Left lung (tissue), 10 donors: ENCODE measurements around the gene SETD6. TPM values are rescaled to one million over a fixed set of nuclear protein-coding genes. Genes with fewer than 3 reads are reported as not detected.
"Not testable (repeated sequence)": the region's sequence is repeated elsewhere in the genome, so short reads cannot be mapped to it uniquely, and the experiment has no call there.

ENCODE experiments used
- ATAC-seq: fragments of 200-7000 bp; cut with Tn5 transposase; one replicate; pipeline ENCODE4 v1.9.1; 2020; ENCODE audit warnings: moderate library complexity
- DNase-seq, 4 donors: peaks; one replicate each; pipeline ENCODE4 v3.0.0-alpha.2; 2013 to 2020
- H3K27ac ChIP-seq, 2 donors: fragments of 200-600 bp; sonication (generic) in 1 of 2; one replicate each; pipeline versions ENCODE4 v1.5.0 to v1.8.0; 2020 to 2021
- H3K27me3 ChIP-seq, 2 donors: fragments of 200-600 bp; sonication (generic) in 1 of 2; one replicate each; pipeline versions ENCODE4 v1.5.0 to v1.8.0; 2020 to 2021
- H3K36me3 ChIP-seq, 2 donors: fragments of 200-600 bp; sonication (generic) in 1 of 2; one replicate each; pipeline versions ENCODE4 v1.5.0 to v1.8.0; 2020 to 2021
- H3K4me1 ChIP-seq, 2 donors: fragments of 200-600 bp; one replicate each; pipeline ENCODE4 v1.8.0; 2021
- H3K4me3 ChIP-seq, 2 donors: fragments of 200-600 bp; sonication (generic) in 1 of 2; one replicate each; pipeline versions ENCODE4 v1.5.0 to v1.8.0; 2020 to 2021; ENCODE audit warnings: mild to moderate bottlenecking in 1 of 2
- H3K9me3 ChIP-seq, 2 donors: fragments of 200-600 bp; sonication (generic) in 1 of 2; one replicate each; pipeline versions ENCODE4 v1.5.0 to v1.8.0; 2020 to 2021
- intact Hi-C, 2 donors: fragments of 100-400 bp; cut with DNase I; formaldehyde crosslinking; loops; one replicate each; pipeline versions ENCODE4 v1.11.2 to v1.14.2; 2022
- polyA plus RNA-seq, 6 donors: library from polyadenylated mRNA; unstranded; fragments of 120-200 nt; gene quantifications; one replicate each; pipeline ENCODE4 v1.2.1, GENCODE V29; 2013; ENCODE audit not compliant: insufficient read length in 6 of 6
- total RNA-seq, 2 donors: library from RNA; stranded (reverse); fragmentation: NEBNext Ultra II Directional; extraction: Animal tissue kit (Norgen Biotek cat#: 25700); gene quantifications; one replicate each; pipeline ENCODE4 v1.2.1, GENCODE V29; 2021
- TF ChIP-seq, protein P1 (sequence below), 2 donors: fragments of 200-600 bp; sonication (generic) in 1 of 2; IDR thresholded peaks; one replicate each; pipeline versions ENCODE4 v1.5.0 to v1.8.0; 2021; ENCODE audit warnings: antibody characterized with exemption in 2 of 2
- donor health status: DM: no; HTN: yes; CAD: no.
- donor health status: DM: no; HTN: no; CAD: no.

Gene SETD6
- total and polyA plus RNA-seq, 8 donors: 14.3 to 39.1 (median 32.3) TPM

DNA sequence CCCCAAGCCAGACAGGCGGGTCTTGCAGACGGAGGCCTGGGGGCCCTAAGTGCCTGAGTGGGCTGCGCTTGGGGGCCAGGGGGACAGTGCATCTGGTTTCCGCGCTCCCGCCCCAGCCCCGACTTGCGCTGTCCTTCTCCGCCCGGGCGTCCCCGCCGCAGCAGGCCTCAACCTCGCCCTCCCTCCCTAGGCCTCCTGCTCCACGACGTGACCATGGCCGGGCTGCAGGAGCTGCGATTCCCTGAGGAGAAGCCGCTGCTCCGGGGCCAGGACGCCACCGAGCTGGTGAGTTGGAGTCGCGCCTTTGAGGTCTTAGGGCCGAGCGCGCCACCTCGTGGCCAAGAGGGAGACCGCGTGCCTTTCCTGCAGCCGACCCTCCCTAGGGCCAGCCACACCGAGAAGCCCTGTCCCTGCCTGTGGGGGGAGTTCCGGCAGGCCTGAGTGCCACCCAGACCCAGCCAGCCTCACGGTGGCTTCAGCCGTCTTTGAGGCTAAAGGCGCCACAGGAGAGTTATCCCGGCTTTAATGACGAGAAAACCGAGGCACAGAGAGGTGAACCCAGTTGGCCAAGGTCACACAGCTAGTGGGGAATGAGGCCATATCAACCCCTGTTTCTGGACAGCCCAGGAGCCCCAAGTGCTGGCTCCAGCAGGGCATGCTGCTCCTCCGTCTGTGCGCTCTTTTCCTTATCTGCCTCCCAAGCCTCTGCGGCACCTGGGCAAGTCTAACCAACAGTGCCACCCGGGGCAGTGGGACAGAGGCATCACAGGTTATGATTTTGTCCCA is 27.6 kb upstream of the SETD6 start:
- TF ChIP-seq, protein P1, sequence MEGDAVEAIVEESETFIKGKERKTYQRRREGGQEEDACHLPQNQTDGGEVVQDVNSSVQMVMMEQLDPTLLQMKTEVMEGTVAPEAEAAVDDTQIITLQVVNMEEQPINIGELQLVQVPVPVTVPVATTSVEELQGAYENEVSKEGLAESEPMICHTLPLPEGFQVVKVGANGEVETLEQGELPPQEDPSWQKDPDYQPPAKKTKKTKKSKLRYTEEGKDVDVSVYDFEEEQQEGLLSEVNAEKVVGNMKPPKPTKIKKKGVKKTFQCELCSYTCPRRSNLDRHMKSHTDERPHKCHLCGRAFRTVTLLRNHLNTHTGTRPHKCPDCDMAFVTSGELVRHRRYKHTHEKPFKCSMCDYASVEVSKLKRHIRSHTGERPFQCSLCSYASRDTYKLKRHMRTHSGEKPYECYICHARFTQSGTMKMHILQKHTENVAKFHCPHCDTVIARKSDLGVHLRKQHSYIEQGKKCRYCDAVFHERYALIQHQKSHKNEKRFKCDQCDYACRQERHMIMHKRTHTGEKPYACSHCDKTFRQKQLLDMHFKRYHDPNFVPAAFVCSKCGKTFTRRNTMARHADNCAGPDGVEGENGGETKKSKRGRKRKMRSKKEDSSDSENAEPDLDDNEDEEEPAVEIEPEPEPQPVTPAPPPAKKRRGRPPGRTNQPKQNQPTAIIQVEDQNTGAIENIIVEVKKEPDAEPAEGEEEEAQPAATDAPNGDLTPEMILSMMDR (IDR thresholded peaks at IDR 0.05): peak; percentile 92 to 93
- intact Hi-C loops: loop anchor here in 1 of 2 donors (5.0 kb wide), 1 partner anchor 150 kb away; no protein-coding TSS in a partner anchor
- H3K4me3 ChIP-seq: no peak overlapping the region
- H3K4me1 ChIP-seq: peaks cover 3 to 8% of the 10 kb centered on the region in 2 donors
- H3K36me3 ChIP-seq: no peaks in the 10 kb centered on the region
- no peaks in the 10 kb centered on the region for H3K27me3 ChIP-seq
- H3K9me3 ChIP-seq: no peaks in the 10 kb centered on the region
- no peak overlapping the region for H3K27ac ChIP-seq
- peak; percentile 72 to 95 (median 83) for DNase-seq
- ATAC-seq: peak; percentile 98

DNA sequence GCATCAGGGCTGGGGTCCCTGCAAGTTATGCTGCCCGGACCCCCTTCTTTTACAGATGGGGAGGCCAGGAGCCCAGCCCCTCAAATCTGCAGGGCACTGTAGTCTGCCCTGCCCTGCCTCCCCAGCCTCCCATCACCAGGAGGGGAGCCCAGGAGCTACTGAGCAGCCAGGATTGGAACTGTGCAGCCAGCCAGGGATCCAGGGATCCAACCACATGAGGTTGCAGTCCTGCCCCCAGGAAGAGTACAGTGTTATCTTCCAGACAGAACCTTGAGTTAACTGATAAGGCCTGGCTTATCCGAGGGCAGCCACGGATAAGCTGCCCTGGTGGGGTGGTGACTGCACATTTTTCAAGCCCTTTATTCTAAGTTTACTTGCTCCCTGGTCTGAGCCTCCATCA is 26.8 kb upstream of the SETD6 start:
- intact Hi-C loops: loop anchor here in 1 of 2 donors (5.0 kb wide), 1 partner anchor 151 kb away; no protein-coding TSS in a partner anchor
- DNase-seq (peak in 1 of 4 donors; percentile 37), ATAC-seq (peak; percentile 12)
- TF ChIP-seq, protein P1 (IDR thresholded peaks at IDR 0.05): no peak
- no peaks in the 10 kb centered on the region for H3K36me3 ChIP-seq
- peaks cover 0 to 5% of the 10 kb centered on the region in 2 donors for H3K27me3 ChIP-seq
- H3K9me3 ChIP-seq: no peaks in the 10 kb centered on the region
- H3K4me1 ChIP-seq: peaks cover 3 to 8% of the 10 kb centered on the region in 2 donors
- H3K4me3 ChIP-seq: no peak overlapping the region
- H3K27ac ChIP-seq: no peak overlapping the region

DNA sequence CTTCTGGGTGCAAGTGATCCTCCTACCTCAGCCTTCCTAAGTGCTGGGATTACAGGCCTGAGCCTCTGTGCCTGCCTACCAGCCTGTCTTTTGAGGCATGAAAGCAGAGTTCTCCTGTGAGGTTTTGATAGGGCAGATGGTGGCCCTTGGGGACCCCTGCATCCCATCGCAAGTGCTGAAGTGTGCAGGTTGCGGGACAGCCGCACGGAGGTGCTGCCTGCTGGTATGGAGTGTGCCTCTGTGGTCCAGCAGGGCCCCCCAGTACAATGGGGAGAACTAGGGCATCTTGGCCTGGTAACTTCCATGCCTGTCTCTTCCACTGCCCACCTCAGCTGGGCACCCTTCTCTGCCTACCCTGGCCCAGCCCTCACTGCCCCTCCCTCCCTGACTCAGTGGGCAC is 25.3 kb upstream of the SETD6 start:
- TF ChIP-seq, protein P1 (IDR thresholded peaks at IDR 0.05): no peak
- H3K9me3 ChIP-seq: no peaks in the 10 kb centered on the region
- peaks cover 0 to 8% of the 10 kb centered on the region in 2 donors for H3K27me3 ChIP-seq
- no peak overlapping the region for H3K27ac ChIP-seq
- H3K4me3 ChIP-seq: no peak overlapping the region
- ATAC-seq (no peak), DNase-seq (peak in 1 of 4 donors; percentile 34)
- intact Hi-C loops: loop anchor here in 1 of 2 donors (5.0 kb wide), 1 partner anchor 143 kb away; no protein-coding TSS in a partner anchor
- H3K4me1 ChIP-seq: peaks cover 3 to 8% of the 10 kb centered on the region in 2 donors
- no peaks in the 10 kb centered on the region for H3K36me3 ChIP-seq

DNA sequence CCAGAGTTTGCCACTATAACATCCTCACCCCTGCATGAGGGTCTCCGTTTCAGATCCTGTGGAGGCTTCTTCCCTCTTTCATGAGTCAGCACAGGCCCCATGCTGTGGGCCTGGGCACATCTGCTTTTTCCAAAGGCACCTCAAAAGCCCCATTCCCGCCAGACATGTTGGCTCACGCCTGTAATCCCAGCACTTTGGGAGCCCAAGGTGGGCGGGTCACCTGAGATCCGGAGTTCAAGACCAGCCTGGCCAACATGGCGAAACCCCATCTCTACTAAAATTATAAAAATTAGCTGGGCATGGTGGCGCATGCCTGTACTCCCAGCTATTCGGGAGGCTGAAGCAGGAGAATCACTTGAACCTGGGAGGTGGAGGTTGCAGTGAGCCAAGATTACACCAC is 24.8 kb upstream of the SETD6 start:
- intact Hi-C loops: loop anchor here in 1 of 2 donors (5.0 kb wide), 1 partner anchor 143 kb away; no protein-coding TSS in a partner anchor
- DNase-seq: peak in 1 of 4 donors; percentile 35
- not testable (repeated sequence) for H3K9me3 ChIP-seq, H3K27ac ChIP-seq, H3K27me3 ChIP-seq, H3K4me1 ChIP-seq, H3K4me3 ChIP-seq, H3K36me3 ChIP-seq, ATAC-seq

DNA sequence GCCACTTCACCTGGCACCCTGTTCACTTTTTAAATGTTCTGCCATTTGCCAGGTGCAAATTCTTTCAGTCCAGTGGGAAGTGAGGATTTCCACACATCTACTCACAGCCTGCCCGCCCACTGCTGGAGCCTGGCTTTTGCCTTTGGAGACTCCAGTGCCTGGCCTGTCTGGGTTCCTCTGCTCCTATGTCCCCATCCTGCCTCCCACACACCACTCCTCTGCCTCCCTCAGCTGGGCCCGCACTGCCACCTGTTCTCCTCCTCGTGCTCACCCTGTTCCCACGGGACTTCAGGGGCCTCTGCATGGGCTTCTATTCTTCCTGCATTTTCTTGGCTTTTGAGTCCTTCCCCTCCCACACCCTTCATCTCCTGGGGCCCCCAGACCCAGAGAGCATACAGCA is 23.3 kb upstream of the SETD6 start:
- intact Hi-C loops: loop anchor here in 1 of 2 donors (5.0 kb wide), 1 partner anchor 145 kb away; no protein-coding TSS in a partner anchor
- peaks cover 3 to 8% of the 10 kb centered on the region in 2 donors for H3K4me1 ChIP-seq
- H3K27ac ChIP-seq: no peak overlapping the region
- ATAC-seq (no peak), DNase-seq (no peak)
- H3K27me3 ChIP-seq: peaks cover 0 to 8% of the 10 kb centered on the region in 2 donors
- TF ChIP-seq, protein P1 (IDR thresholded peaks at IDR 0.05): no peak
- no peaks in the 10 kb centered on the region for H3K9me3 ChIP-seq
- no peaks in the 10 kb centered on the region for H3K36me3 ChIP-seq
- no peak overlapping the region for H3K4me3 ChIP-seq
